Activated CD8-positive, alpha-beta memory T cell treated with anti-CD3 and anti-CD28 coated beads, Interleukin-2, amount 50 U/mL, for 24 hours (primary cell): Measurements from ENCODE around the gene PPP1R3A.

Source experiments
- DNase-seq: peaks from one replicate; pipeline ENCODE4 v3.0.0-alpha.2; 2020; ENCODE audit errors: extremely low read depth

PPP1R3A gene

DNA sequence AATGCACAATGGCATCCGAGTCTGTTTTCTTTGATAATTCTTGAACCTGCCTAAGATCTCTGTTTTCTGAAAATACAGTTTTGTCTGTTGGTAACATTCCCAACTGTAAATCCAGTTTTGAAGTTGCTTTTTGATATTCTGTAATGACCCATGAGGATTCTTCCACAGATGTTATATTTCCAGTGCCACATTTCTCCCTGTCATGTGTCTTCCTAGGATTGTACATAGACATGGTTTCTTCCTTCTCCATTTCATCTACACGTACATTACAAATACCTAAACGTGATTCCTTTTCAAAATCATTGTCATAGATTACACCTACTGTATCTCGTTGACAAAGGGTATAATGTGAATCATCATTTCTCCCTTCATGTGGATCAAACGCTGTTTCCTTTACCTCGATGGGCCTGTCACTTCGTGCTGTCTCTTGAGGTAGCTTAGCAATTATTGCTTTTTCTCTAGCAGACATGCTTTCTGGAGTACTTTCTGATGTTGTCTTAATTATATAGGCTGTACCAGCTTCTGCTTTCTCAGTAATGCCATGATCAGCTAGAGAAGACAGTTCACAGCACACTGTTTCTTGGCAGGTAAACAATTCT is 40.3 kb downstream of the PPP1R3A start:
- DNase-seq: no peak

DNA sequence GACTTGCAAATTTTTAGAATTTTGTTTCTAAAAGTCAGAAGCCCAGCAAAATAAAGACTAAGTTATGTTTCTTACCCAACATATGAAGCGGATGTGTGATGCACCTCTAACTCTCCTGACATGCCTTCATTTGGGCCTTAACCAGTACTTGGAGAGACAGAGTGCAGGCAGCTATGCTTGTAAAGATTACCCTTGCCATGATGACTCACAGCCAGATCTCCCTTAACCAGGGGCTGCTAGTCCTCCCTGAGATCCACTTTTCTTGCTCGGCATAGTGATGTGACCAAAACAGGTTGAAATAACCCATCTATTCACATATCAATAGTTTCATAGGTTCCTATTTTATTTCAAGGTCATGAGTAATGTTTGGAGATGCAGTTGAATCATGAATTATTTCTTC is 43.6 kb downstream of the PPP1R3A start:
- no peak for DNase-seq

DNA sequence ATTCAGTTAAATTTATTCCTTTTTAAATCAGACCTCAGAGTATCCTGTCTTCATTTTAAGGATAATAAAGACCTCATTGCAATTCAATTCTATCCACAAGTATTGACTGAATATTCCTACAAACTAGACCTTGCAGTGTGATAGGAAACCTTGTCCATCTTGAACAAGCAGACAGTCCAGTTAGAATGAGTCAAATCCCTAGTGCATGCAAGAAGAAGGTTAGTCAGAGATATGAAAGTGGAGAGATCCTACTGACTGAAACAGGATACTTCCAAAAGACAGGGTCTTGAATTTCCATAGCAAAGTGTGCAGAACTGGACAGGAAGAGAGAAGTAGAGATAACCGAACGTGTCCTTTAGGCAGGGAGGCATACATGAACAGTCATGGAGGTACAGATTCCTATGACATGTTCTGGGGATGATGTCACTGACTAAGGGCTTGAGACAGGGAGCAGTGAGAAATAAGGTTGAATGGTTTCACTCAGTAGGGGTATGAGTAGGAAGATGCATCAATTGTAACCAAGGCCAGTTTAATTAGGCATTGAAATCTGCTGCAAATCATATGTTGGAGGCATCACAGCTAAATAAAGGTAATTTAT is 45.2 kb downstream of the PPP1R3A start:
- DNase-seq: no peak

DNA sequence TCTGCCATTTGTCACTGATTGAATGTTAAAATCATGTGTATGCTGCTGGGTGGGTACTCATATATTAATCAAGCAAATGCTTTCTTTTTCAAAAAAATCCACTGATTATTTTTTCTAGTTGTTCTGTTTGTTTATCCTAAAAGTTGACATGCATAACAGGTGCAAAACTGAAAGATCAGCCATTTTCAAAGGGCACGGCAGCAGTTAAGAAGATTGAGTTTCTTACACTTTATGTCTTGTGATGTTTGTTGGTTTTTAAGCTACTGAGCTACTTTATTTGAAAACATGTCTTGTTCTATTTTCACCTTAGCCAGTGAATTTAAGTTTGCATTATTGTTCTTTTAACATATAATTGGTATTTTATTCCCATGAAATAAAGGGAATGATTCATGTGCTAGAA is 45.8 kb downstream of the PPP1R3A start:
- no peak for DNase-seq

DNA sequence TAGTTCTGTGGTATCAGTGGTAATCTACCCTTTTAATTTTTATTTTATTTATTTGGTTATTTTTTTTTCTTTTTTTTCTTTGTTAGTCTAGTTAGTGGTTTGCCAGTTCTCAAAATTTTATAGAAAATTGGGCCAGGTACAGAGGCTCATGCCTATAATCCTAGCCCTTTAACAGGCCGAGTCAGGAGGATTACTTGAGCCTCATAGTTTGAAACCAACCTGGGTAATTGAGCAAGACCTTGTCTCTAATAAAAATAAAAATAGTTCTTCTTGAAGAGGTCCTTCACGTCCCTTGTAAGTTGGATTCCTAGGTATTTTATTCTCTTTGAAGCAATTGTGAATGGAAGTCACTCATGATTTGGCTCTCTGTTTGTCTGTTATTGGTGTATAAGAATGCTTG is 51.5 kb downstream of the PPP1R3A start:
- no peak for DNase-seq

DNA sequence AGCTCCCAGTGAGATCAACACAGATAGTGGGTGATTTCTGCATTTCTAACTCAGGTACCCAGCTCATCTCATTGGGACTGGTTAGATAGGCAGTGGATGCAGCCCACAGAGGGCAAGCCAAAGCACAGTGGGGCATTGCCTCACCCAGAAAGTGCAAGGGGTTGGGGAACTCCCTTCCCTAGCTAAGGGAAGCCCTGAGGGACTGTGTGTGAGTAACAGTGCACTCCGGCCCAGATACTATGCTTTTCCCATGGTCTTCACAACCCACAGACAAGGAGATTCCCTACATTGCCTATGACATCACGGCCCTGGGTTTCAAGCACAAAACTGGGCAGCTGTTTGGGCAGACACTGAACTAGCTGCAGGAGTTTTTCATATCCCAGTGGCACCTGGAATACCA is 62.8 kb downstream of the PPP1R3A start:
- no peak for DNase-seq

DNA sequence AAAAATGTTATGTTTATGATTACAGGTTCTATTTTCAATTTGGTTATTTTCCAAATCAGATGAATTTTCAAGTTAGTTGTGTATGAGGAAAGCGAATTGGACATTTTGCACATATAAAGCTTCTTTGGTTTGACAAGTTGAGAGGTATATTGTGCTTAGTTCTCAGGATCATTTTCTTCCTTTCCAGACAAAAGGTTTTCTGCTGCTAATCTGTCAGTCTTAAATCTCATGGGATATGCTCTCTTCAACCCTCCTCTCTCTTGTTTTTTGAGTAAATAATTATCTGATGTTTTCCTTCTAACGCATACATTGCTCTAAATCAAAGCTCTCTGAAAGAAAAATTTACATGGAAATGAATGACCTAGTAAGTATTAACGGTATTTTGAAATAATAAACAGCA is 77.9 kb downstream of the PPP1R3A start:
- DNase-seq: no peak

GRCh38 chr7:113835367-113835766 is 83.4 kb downstream of the PPP1R3A start:
- DNase-seq: no peak

DNA sequence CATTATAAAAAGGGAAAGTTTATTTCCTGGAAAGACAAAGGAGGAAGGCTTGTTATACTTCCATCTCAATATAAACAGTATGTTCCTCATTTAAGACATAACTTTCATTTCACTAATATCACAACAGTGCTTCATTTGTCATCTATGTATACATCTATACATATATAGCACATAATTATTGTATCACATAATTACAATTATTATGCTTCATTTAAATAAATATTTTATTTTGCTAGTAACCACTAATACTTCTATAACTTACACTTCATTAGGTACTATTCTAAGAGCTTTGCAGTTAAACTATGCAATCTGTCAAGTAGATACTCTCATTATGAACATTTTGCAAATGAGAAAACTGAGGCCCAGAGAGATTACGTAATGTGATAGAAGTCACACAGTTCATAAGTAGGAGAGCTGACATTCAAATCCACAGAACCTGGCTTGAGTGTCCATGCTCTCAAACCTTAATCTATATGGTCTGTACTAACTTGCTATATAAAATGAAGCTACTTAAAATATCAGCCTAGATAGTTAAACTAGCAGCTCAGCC is 86.5 kb downstream of the PPP1R3A start:
- no peak for DNase-seq

DNA sequence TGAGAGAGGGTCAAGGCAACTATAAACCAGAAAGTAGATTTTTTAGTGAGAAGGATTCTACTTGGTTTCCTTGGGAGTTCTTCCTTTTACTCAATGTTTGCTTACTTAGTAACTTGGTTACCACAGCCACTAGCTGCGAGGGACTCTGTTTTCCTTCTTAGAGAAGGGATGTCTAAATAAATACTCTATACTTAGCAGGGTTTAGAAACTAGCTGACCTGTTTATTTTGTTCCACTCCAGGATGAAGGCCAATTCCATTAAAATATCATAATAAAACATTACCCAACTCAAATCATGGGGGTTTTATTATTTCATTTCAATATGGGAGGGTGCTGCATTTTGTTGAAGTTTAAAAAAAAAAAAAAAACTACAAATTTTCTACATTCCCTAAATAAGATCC is 87.3 kb downstream of the PPP1R3A start:
- no peak for DNase-seq

DNA sequence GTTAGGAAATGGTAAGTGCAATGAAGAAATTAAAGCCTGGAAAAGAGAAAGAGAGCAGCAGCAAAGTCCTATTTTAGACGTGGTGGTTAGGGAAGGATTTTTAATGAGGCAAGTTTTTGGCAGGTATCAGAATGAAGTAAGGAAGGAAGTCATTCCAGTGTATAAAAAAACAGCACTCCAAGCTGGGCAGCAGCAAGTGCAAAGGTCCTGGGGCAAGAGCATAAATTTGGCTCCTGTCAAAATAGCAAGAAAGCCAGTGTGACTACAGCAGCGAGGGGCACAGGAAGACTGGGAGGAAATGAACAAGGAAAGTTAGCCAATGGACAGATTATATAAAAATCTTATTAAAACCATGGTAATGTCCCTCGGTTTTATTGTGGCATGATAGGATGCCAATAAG is 90.2 kb downstream of the PPP1R3A start:
- DNase-seq: no peak
